Measurements from ENCODE around the gene HES7.
"Not testable (repeated sequence)": the region's sequence is repeated elsewhere in the genome, so short reads cannot be mapped to it uniquely, and the experiment has no call there.

Gene HES7

GRCh38 chr17:8122422-8122923, 1.4 kb downstream of the HES7 start:
- peak; percentile 59 for DNase-seq (ENCODE audit: low spot score)

GRCh38 chr17:8121681-8122421, 2.1 kb downstream of the HES7 start:
- DNase-seq (ENCODE audit: low spot score) = peak; percentile 68

- DNase-seq (ENCODE audit: low spot score) = no peak
These were observed 2.6 kb downstream of the HES7 start for GRCh38 chr17:8121407-8121680.

DNA sequence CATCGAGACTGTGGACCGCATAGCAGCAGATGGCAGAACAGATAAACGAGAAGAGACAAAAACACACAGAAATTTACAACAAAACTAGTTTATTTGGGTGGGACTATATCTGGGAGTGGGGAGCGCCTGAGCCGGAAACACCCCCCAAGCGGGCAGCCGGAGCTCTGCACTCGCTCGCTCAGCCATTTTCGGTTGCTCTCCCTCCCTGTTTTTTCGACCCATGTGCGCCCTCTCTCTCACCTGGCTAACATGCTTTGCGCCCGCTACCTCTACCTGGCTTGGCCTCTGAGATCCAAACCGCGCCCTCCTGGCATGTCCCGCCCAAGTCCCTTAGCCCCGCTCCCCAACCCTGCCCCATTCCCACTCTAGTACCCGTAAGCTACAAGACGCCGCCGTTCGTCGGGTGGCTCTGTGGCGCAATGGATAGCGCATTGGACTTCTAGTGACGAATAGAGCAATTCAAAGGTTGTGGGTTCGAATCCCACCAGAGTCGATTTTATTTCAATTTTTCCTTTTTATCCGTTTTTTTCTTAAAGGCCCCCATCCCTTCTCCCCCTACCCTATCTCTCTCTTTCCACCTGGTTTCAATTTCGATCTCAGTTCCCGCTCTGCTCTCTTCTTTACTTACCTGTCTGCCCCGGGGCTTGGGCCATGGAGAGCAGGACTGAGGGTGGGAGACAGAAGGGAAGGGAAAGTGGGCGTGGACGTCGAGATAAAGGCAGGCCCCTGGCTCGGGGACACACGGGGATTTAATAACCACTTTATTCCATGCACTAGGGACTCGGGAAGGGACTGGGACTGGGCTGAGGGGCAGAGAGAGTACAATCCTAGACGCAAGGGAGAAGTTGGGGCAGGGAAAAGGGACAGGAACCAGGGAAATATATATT, 3.1 kb downstream of the HES7 start:
- DNase-seq (ENCODE audit: low spot score) = peak; percentile 77

DNA sequence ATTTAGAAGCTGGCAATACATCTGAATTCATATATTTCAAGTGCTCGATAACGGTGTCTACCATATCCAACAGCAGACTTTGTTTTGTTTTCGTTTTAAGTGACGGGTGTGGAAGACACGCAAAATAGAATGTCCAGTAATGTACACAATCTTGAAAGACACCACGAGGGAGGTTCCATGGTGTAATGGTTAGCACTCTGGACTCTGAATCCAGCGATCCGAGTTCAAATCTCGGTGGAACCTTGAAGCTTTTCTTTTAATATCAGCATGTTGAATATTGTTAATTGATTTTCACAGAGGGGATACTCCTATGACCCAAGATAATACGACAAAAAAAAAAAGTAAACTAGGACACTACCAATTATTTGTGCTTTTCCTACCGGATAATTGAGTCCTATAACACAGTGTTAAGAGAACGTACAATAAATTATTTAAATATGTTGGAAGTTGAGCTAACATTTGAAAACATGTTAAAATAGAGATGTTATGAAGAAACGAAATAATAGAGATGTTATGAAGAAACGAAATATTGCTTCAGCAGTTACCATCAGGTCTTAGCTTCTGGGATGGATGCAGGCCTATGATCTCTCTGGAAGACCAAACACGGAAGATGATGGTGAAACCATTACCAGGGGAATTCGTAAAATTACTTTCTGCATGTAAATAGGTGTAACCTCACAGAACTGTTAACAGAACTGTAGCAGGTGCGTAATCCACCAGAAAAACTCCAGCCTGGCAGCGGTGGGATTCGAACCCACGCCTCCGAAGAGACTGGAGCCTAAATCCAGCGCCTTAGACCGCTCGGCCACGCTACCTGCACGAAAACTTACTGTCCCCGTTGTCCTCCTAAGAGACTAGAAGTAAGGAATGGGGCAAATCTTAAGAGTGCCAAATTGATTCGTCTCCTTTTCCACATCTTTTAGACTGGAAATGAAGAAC, 4.1 kb downstream of the HES7 start:
- DNase-seq (ENCODE audit: low spot score) = peak; percentile 74

DNA sequence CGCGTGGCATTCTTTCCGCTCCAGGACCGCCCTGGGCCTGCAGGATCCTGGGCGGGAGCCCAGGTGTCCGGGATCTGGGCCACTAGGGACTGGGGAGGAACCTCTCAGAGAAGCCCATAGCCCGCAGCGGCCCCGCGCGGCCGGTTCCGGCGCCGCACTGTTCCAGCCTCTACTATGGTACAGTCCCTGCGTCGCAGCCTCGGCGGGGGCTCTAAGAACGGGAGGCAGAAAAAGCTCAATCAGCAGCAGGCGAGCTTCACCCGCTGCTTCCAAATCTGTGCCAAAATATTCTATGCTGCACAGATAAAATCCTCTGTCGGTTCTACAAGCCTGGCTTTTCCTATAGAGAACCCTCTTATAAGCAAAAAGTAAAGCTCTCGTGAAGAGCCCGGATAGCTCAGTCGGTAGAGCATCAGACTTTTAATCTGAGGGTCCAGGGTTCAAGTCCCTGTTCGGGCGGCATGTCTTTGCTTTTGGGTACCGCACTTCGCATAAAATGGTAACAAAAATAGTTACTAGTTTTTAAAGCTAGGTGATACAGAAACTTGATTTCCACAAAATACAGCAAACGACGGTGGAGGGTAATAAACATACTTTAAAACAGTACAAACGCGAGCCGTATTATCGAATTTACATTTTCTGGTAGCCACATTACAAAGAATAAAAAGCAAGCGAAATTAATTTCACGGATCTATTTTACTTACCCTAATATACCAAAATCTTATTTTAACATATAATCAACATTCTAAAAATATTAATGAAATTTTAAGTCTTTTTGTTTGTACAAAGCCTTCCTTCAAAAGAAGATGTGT, 4.9 kb downstream of the HES7 start:
- DNase-seq (ENCODE audit: low spot score) = peak; percentile 87

DNA sequence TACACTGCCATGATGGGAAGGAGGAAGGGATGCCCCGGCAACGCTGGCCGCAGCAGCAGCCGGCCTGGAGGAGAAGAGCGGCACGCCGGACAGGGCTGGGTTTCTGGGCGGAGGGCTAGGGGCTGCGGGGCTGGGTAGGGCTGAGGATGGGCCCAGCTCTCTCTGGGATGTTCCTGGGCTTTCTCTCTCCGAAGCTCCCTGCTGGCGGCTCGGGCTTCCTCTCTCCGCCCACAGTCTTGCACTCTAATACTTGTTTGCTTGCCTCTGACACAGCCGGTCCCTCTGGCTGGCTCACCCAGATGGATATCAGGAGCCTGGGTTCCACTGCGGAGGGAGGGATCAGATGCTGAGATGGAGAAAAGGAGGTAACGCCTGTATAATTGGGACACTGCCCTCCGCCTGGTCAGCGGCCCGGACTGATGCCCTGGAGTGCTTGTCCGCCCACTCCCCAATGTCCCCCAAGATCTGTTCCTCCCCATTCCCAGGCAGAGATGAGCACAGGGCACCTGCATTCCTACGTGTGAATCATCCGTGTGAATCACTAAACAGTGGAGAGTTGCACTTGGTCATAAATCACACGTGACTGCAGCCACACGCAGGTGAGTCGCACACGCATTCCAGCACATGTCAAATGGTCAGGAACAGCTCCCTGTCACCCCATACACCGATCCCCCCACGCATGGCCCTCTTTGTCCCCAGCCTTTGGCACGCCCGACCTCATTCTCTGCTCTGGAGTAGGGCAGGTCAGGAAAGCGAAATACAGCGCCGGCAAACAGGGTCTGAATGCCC, 5.7 kb downstream of the HES7 start, which contains the start of gene ALOXE3:
ALOXE3 (minus strand) TSS at position 535 of the 789 bp plus-strand sequence; CDS start at position 11, 524 bp downstream.
- DNase-seq (ENCODE audit: low spot score) = peak; percentile 67

DNA sequence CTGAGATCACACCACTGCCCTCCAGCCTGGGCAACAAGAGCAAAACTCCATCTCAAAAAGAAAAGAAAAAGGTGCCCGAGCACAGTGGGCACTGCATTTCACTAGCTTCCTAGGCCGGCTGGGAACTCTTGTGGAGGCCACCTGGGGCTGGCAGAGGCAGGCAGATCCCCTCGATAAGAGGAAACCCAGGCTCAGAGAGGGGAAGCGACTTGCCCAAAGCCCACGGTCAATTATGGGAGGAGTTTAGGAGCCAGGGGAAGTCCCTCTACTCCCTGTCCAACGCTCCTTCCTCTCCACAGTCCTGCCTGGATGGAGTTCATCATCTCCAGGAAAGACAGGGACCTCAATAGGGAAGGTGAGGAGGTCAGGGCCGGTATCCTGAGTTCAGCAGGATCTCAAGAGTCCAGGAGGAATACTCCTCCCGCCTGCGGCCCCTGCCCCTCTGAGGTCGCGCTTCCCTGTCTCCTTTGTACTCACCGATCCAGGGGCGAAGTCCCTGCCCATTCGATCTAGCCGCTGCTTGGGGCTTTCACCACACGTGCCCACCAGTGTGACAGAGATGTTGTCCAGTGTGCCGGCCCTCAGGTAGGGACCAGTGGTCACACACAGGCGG, 6.4 kb downstream of the HES7 start:
- DNase-seq (ENCODE audit: low spot score) = no peak

DNA sequence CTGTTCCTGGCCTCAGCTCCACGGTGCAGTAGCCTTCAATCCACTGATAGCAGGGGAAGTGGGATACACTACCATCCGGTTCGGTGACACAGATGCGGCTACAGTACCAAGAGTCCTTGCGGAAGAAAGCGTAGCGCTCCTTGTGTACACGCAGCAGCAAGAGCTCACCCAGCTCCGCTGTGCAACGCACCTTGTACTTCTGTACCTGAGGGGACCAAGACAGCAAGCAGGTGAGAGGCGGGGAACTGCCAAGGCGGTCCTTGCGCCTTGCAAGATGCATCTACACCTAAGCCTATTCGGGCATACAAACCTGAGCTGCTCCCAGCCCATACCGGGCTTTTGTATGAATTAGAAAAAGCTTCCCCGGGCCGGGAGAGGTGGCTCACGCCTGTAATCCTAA, 7.1 kb downstream of the HES7 start:
- no peak for DNase-seq (ENCODE audit: low spot score)

GRCh38 chr17:8110907-8111306, 13.0 kb downstream of the HES7 start:
- no peak for DNase-seq (ENCODE audit: low spot score)

DNA sequence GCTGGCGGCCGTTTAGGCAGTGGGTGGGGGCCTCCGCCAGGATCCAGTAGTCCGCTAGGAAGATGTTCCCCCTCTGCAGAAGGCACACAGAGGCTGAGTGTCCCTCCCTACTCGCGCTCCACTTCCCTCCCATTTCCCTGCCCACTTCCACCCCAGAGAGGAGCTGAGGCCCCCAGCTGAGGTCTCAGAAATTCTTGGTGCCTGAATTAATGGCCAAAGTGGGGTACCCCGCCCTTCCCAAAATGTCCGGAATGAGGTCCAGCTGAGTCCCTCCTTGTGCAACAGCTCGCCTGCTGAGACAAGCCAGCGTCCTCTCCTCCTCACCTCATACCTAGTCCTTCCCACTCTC, 13.5 kb downstream of the HES7 start:
- DNase-seq (ENCODE audit: low spot score) = no peak

DNA sequence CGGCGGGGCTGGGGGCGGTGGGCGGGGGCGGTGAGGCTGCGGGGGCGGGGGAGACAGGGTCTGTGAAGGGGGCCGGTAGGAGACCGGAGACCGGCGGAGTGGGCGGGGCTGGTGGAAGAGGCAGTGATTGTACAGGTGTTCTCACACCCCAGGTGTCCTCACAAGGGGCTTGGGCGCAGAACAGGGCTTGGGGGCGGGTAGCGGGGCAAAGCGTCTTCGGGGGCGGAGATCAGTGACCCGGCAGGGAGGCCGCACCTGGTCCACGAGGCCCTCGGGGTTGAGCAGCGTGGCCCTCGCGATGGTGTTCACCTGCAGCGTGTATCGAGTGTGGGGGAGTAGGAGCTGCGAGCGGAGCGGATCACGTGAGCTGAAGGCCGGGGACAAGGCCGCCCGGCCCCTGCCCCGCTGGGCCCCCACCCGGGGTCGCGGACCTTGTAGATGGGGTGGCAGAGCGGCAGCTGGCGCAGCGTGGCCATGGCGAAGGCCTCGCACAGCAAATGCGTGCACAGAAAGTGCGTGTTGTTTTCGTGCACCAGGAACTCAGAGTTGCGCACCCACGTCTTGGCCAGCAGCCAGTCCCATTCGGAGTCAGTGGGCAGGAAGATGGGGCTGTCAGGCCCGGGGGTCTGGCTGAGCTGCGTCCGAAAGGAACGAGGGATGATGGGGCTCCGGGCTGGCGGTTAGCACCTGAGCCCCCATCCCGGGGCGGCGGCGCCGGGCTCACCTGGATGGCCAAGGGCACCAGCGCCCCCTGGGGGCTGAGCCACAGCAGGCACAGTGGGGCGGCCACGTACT, 14.0 kb downstream of the HES7 start:
- DNase-seq (ENCODE audit: low spot score) = peak; percentile 60

DNA sequence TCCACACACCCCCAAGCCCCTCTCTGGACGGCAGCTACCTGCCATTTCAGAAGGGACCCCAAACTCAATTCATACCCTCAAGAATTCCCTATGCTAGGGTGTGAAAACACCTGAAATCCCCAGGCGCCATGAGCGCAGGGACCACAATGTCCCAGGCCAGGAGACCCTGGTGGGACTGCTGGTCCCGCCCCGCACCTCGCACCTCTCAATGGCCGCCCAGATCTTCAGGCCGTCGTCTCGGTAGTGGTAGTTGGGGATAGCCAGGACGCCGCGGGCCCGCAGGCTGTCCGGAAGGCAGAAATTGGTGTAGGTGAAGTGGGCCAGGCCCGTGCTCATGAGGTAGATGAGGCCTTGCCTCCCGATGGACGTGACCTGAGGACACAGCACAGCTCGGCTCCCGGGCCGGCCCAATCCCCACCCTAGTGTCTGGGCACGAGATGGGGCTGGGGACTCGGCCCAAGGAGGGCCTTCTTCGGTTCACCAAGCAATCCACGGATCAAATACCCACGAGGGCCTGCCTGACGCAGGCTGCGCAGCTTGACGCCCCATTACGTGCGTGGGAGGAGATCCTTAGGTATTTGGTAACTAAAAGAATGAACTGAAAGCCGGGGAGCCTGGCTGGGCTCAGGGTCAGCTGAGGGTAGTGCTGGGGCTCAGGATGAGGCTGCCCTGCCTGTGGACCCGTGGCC, 14.8 kb downstream of the HES7 start:
- no peak for DNase-seq (ENCODE audit: low spot score)

- DNase-seq (ENCODE audit: low spot score) = not testable (repeated sequence)
These were observed 16.9 kb downstream of the HES7 start for GRCh38 chr17:8106980-8107379.

DNA sequence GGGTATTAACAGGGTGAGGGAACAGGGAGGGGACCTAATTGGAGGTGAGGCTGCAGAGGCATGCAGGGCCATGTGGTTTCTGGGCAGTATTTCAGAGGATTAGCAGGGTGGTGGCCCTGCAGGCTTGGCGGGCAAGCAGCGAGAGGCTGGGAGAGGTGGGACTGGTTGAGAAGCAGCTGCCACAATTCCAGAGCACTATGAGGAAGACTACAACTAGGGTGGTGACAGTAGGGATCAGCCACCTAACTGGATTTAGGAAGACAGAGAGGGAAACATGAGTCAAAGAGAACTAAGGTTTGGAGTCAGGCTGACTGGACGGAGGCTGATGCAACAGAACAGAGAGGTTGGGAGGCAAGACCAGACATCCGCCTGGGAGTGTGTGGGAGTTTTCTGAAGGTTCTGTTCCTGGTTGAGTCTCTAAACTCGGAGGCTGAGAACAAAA, 17.9 kb downstream of the HES7 start:
- DNase-seq (ENCODE audit: low spot score) = no peak

GRCh38 chr17:8104911-8105310, 19.0 kb downstream of the HES7 start:
- no peak for DNase-seq (ENCODE audit: low spot score)

- DNase-seq (ENCODE audit: low spot score) = no peak
These were observed 20.4 kb downstream of the HES7 start for GRCh38 chr17:8103549-8103948.

DNA sequence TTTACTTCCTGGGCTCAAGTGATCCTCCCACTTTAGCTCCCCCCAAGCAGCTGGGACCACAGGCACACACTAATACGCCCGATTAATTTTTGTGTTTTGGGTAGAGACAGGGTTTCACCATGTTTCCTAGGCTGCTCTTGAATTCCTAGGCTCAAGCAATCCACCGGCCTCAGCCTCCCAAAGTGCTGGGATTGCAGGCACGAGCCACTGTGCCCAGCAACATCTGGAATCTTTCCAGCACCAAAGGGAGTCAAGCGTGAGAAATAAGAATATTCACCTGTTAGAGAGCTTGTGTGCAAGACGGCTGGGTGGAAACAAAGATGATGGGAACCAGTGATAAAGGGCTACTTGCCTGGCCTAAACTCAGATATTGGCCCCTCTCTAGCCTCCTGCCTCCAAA, 22.2 kb downstream of the HES7 start:
- no peak for DNase-seq (ENCODE audit: low spot score)

GRCh38 chr17:8100763-8101162, 23.1 kb downstream of the HES7 start:
- DNase-seq (ENCODE audit: low spot score) = no peak

Measured in AG08396 (cell line).